ENCODE measurements around the gene COPS3.

- TF ChIP-seq CREB1 (CRISPR knock-in tag; IDR thresholded peaks at IDR 0.05; ENCODE audit: low read depth) (no peak), CTCF (conservative IDR thresholded peaks at IDR 0.05; ENCODE audit: low read depth in 2 of 2) (no peak), POLR2AphosphoS5 (IDR thresholded peaks at IDR 0.05; ENCODE audit: low read depth) (no peak), EZH2phosphoT487 (IDR thresholded peaks at IDR 0.05; ENCODE audit: unreplicated experiment) (no peak), EZH2 (IDR thresholded peaks at IDR 0.05; ENCODE audit: low read depth, unreplicated experiment) (no peak), REST (IDR thresholded peaks at IDR 0.05; ENCODE audit: unreplicated experiment) (no peak), ETS1 (IDR thresholded peaks at IDR 0.05) (no peak), JUNB (IDR thresholded peaks at IDR 0.05; ENCODE audit: unreplicated experiment) (no peak), ZNF331 (CRISPR knock-in tag; IDR thresholded peaks at IDR 0.05; ENCODE audit: low read depth) (no peak), ZNF114 (CRISPR knock-in tag; IDR thresholded peaks at IDR 0.05) (no peak), STAT1 (IDR thresholded peaks at IDR 0.05; ENCODE audit: unreplicated experiment) (no peak), NANOG (IDR thresholded peaks at IDR 0.05; ENCODE audit: borderline replicate concordance) (no peak)
These were observed 64.8 kb downstream of the COPS3 start for GRCh38 chr17:17216236-17216635.
